Caco-2 (cell line): ENCODE data around the gene ABTB1. TPM values are rescaled to one million over a fixed set of nuclear protein-coding genes. Genes with fewer than 3 reads are reported as not detected.
A peak's percentile ranks its signal among the peaks of the same experiment; 100 is the strongest.

ENCODE experiments used
- BruUV-seq: library from RNA; stranded (reverse); fragments of 400-500 nt; replicated peaks from 2 replicates; lab custom pipeline; 2021; lab: Mats Ljungman, UMichigan
- CTCF ChIA-PET: fragments of 300-600 bp; sonication (Branson Sonifier 250); formaldehyde crosslinking; loops from one replicate; lab custom pipeline; 2022; ENCODE audit warnings: antibody characterized with exemption; lab: Charles Lee
- POLR2A ChIA-PET: fragments of 300-600 bp; sonication (Branson Sonifier 250); formaldehyde crosslinking; loops from one replicate; lab custom pipeline; 2022; ENCODE audit warnings: antibody characterized with exemption; lab: Charles Lee
- DNase-seq, 2 experiments: peaks; one replicate each; pipeline versions ENCODE4 v3.0.0 to v3.0.0-alpha.2; 2020 to 2022
- H3K27me3 ChIP-seq: replicated peaks from 2 replicates; pipeline ENCODE4 v1.6.0; 2011; ENCODE audit warnings: low read length; ENCODE audit not compliant: control insufficient read depth, insufficient read depth
- H3K36me3 ChIP-seq: 2 replicates; pipeline ENCODE4 v1.5.1; 2011; ENCODE audit warnings: low read length; ENCODE audit not compliant: control insufficient read depth, insufficient read depth
- H3K4me1 ChIP-seq: fragments of 250-450 bp; sonication (Bioruptor Pico); 2 replicates; pipeline ENCODE4 v1.5.1; 2020; ENCODE audit warnings: mild to moderate bottlenecking
- H3K4me3 ChIP-seq: 2 replicates; pipeline ENCODE4 v1.5.1; 2011; ENCODE audit warnings: low read depth, mild to moderate bottlenecking, control low read depth, low read length
- H3K9me3 ChIP-seq: fragments of 250-450 bp; sonication (Bioruptor Pico); 2 replicates; pipeline ENCODE4 v1.5.1; 2020; ENCODE audit warnings: mild to moderate bottlenecking, moderate library complexity
- H3K27ac Mint-ChIP-seq: one replicate; pipeline ENCODE4 v1.8.0; 2022; ENCODE audit warnings: mixed read lengths; ENCODE audit not compliant: unreplicated experiment
- H3K27me3 Mint-ChIP-seq: one replicate; pipeline ENCODE4 v1.8.0; 2022; ENCODE audit warnings: mixed read lengths; ENCODE audit not compliant: insufficient read depth, unreplicated experiment
- H3K36me3 Mint-ChIP-seq: one replicate; pipeline ENCODE4 v1.8.0; 2022; ENCODE audit warnings: mild to moderate bottlenecking, mixed read lengths; ENCODE audit not compliant: insufficient read depth, unreplicated experiment
- H3K4me1 Mint-ChIP-seq: one replicate; pipeline ENCODE4 v1.8.0; 2022; ENCODE audit warnings: low read depth, mixed read lengths; ENCODE audit not compliant: unreplicated experiment
- H3K4me3 Mint-ChIP-seq: one replicate; pipeline ENCODE4 v1.8.0; 2022; ENCODE audit warnings: mild to moderate bottlenecking, moderate library complexity, mixed read lengths; ENCODE audit not compliant: unreplicated experiment
- H3K9me3 Mint-ChIP-seq: one replicate; pipeline ENCODE4 v1.8.0; 2022; ENCODE audit warnings: mixed read lengths; ENCODE audit not compliant: unreplicated experiment
- CTCF ChIP-seq, 2 experiments: fragments of 200-600 bp in 1 of 2; IDR thresholded peaks; 1 replicate in 1 of 2; 2 replicates in 1 of 2; pipeline versions ENCODE4 v1.5.1 to v1.8.0; 2011 to 2022; ENCODE audit warnings: antibody characterized with exemption in 1 of 2, control low read depth in 1 of 2, inconsistent platforms in 1 of 2, low read depth in 1 of 2, low read length in 1 of 2, mild to moderate bottlenecking in 1 of 2, moderate library complexity in 1 of 2; ENCODE audit not compliant: insufficient read depth in 1 of 2, severe bottlenecking in 1 of 2, unreplicated experiment in 1 of 2
- intact Hi-C: fragments of 100-400 bp; cut with micrococcal nuclease; formaldehyde crosslinking; loops from one replicate; pipeline ENCODE4 v1.10.0; 2022; ENCODE audit not compliant: unreplicated experiment
- total RNA-seq: library from RNA; stranded (reverse); gene quantifications from 2 replicates; pipeline ENCODE4 v1.2.3, GENCODE V29; 2022

Gene ABTB1
- total RNA-seq, 1 experiment from 2014 or later = 6.2 TPM

GRCh38 chr3:127710155-127710941, 37.6 kb downstream of the ABTB1 start:
- Mint-ChIP-seq H3K4me3 (no peak overlapping the region), H3K27me3 (no peaks in the 10 kb centered on the region), H3K4me1 (no peaks in the 10 kb centered on the region), H3K36me3 (no peaks in the 10 kb centered on the region), H3K9me3 (no peaks in the 10 kb centered on the region), H3K27ac (no peak overlapping the region)
- POLR2A ChIA-PET = no interaction called here
- intact Hi-C loops = no loop called here
- DNase-seq = peak in 1 of 2 experiments; percentile 3
- CTCF ChIA-PET = no interaction called here
- no peak overlapping the region for H3K4me3 ChIP-seq
- no TSS peak for BruUV-seq
- no peaks in the 10 kb centered on the region for H3K4me1 ChIP-seq
- no peak for TF ChIP-seq CTCF (IDR thresholded peaks at IDR 0.05; ENCODE audit: insufficient read depth in 1 of 2, low read depth in 1 of 2, low read length in 1 of 2, severe bottlenecking in 1 of 2, unreplicated experiment in 1 of 2)
- no peaks in the 10 kb centered on the region for H3K36me3 ChIP-seq
- no peaks in the 10 kb centered on the region for H3K27me3 ChIP-seq
- H3K9me3 ChIP-seq = no peaks in the 10 kb centered on the region

- intact Hi-C loops = no loop called here
- ChIA-PET CTCF (no interaction called here), POLR2A (no interaction called here)
- TF ChIP-seq CTCF (IDR thresholded peaks at IDR 0.05; ENCODE audit: insufficient read depth in 1 of 2, low read depth in 1 of 2, low read length in 1 of 2, severe bottlenecking in 1 of 2, unreplicated experiment in 1 of 2) = no peak
- H3K27me3 Mint-ChIP-seq = no peaks in the 10 kb centered on the region
- H3K27ac Mint-ChIP-seq = no peak overlapping the region
- no peaks in the 10 kb centered on the region for H3K9me3 ChIP-seq
- H3K9me3 Mint-ChIP-seq = no peaks in the 10 kb centered on the region
- no peaks in the 10 kb centered on the region for H3K36me3 ChIP-seq
- no peaks in the 10 kb centered on the region for H3K27me3 ChIP-seq
- no TSS peak for BruUV-seq
- H3K36me3 Mint-ChIP-seq = no peaks in the 10 kb centered on the region
- peak in 1 of 2 experiments; percentile 12 for DNase-seq
- H3K4me1 ChIP-seq = no peaks in the 10 kb centered on the region
- H3K4me3 ChIP-seq = no peak overlapping the region
- no peak overlapping the region for H3K4me3 Mint-ChIP-seq
- no peaks in the 10 kb centered on the region for H3K4me1 Mint-ChIP-seq
Measured at GRCh38 chr3:127711021-127711695, 38.4 kb downstream of the ABTB1 start.

- POLR2A ChIA-PET = no interaction called here
- DNase-seq = peak in 1 of 2 experiments; percentile 6
- H3K4me3 Mint-ChIP-seq = no peak overlapping the region
- no peaks in the 10 kb centered on the region for H3K9me3 Mint-ChIP-seq
- no peaks in the 10 kb centered on the region for H3K36me3 Mint-ChIP-seq
- H3K36me3 ChIP-seq = no peaks in the 10 kb centered on the region
- intact Hi-C loops = no loop called here
- no peak overlapping the region for H3K27ac Mint-ChIP-seq
- H3K9me3 ChIP-seq = no peaks in the 10 kb centered on the region
- no peak overlapping the region for H3K4me3 ChIP-seq
- H3K4me1 Mint-ChIP-seq = no peaks in the 10 kb centered on the region
- BruUV-seq = no TSS peak
- CTCF ChIA-PET = no interaction called here
- no peaks in the 10 kb centered on the region for H3K27me3 Mint-ChIP-seq
- H3K4me1 ChIP-seq = no peaks in the 10 kb centered on the region
- no peaks in the 10 kb centered on the region for H3K27me3 ChIP-seq
- TF ChIP-seq CTCF (IDR thresholded peaks at IDR 0.05; ENCODE audit: insufficient read depth in 1 of 2, low read depth in 1 of 2, low read length in 1 of 2, severe bottlenecking in 1 of 2, unreplicated experiment in 1 of 2) = no peak
Measured at GRCh38 chr3:127711896-127712295, 39.1 kb downstream of the ABTB1 start.
